GM12892 (cell line): ENCODE data around the gene SUPT16H.

ENCODE experiments used
- POLR2AphosphoS5 ChIP-seq: IDR thresholded peaks from 2 replicates; pipeline ENCODE4 v1.6.1; 2011; ENCODE audit warnings: low read depth, low read length, control low read depth
- TAF1 ChIP-seq: IDR thresholded peaks from 2 replicates; pipeline ENCODE4 v1.6.1; 2011; ENCODE audit warnings: low read depth, mild to moderate bottlenecking, control low read depth, low read length, borderline replicate concordance

DNA sequence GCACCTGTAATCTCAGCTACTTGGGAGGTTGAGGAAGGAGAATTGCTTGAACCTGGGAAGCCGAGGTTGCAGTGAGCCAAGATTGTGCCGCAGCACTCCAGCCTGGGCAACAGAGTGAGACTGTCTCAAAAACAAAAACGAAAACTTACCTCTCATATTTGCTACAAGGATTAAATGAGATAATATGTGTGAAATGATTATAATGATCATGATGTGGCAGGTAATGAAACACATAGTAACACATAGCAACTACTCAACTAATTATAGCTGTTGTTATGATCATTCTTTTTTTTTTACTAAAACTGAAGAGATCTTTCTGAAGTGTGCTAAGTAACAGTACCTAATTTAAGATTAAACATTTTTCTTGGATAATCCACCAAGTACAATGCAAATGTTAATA lies 73.9 kb downstream of the SUPT16H start:
- TF ChIP-seq TAF1, result no peak
- TF ChIP-seq POLR2AphosphoS5, result no peak
